SK-N-SH (cell line): ENCODE measurements around the gene ARHGAP15. TPM values are rescaled to one million over a fixed set of nuclear protein-coding genes. Genes with fewer than 3 reads are reported as not detected.

Experiments used
- CTCF ChIA-PET: fragments of 300-600, 350-600 bp; formaldehyde crosslinking; extraction: SDS; loops from one replicate; lab custom pipeline; 2021; lab: Yijun Ruan, JAX
- POLR2A ChIA-PET: fragments of 350-600 bp; sonication (Branson Sonifier 250); formaldehyde crosslinking; extraction: SDS; loops from one replicate; lab custom pipeline; 2020; ENCODE audit warnings: antibody characterized with exemption, inconsistent platforms; lab: Yijun Ruan, JAX
- DNase-seq: peaks from one replicate; pipeline ENCODE4 v3.0.0; 2012
- H2AFZ ChIP-seq: fragments of 200-600 bp; sonication (generic); 2 replicates; pipeline ENCODE4 v1.8.1; 2016; ENCODE audit warnings: antibody characterized with exemption, mild to moderate bottlenecking, low read depth
- H3F3A ChIP-seq: fragments of 200-600 bp; sonication (generic); replicated peaks from 2 replicates; pipeline ENCODE3; 2016; ENCODE audit warnings: antibody characterized with exemption, mild to moderate bottlenecking; ENCODE audit not compliant: insufficient read depth
- H3K27ac ChIP-seq, 2 experiments: fragments of 200-500 bp in 1 of 2; fragments of 200-600 bp in 1 of 2; sonication (Bioruptor generic) in 1 of 2; sonication (generic), shearing (Covaris generic) in 1 of 2; 2 replicates each; pipeline versions ENCODE4 v1.5.1 to v1.6.1; 2014 to 2016; ENCODE audit warnings: low read depth in 2 of 2, inconsistent platforms in 1 of 2, low read length in 1 of 2, mild to moderate bottlenecking in 1 of 2, mixed read lengths in 1 of 2
- H3K27me3 ChIP-seq: fragments of 200-600 bp; sonication (generic), shearing (Covaris generic); 2 replicates; pipeline ENCODE4 v1.6.1; 2016; ENCODE audit warnings: mixed run types; ENCODE audit not compliant: insufficient read depth
- H3K36me3 ChIP-seq, 2 experiments: fragments of 200-500 bp in 1 of 2; fragments of 200-600 bp in 1 of 2; sonication (Bioruptor generic) in 1 of 2; sonication (generic) in 1 of 2; replicated peaks in 1 of 2; 2 replicates each; pipeline versions ENCODE3 to v1.5.1; 2014 to 2016; ENCODE audit warnings: low read length in 1 of 2, mild to moderate bottlenecking in 1 of 2; ENCODE audit not compliant: insufficient read depth in 2 of 2, control insufficient read depth in 1 of 2
- H3K4me1 ChIP-seq, 2 experiments: fragments of 200-500 bp in 1 of 2; fragments of 200-600 bp in 1 of 2; sonication (Bioruptor generic) in 1 of 2; sonication (generic), shearing (Covaris generic) in 1 of 2; 2 replicates each; pipeline versions ENCODE4 v1.5.1 to v1.6.1; 2014 to 2016; ENCODE audit warnings: low read depth in 1 of 2, low read length in 1 of 2, mixed run types in 1 of 2; ENCODE audit not compliant: insufficient read depth in 2 of 2, control insufficient read depth in 1 of 2
- H3K4me2 ChIP-seq: fragments of 200-600 bp; sonication (generic), shearing (Covaris generic); 2 replicates; pipeline ENCODE4 v1.6.1; 2017; ENCODE audit warnings: mixed run types
- H3K4me3 ChIP-seq, 2 experiments: fragments of 200-500 bp in 1 of 2; fragments of 200-600 bp in 1 of 2; sonication (Bioruptor generic) in 1 of 2; sonication (generic), shearing (Covaris generic) in 1 of 2; 2 replicates each; pipeline versions ENCODE4 v1.5.1 to v1.8.1; 2014 to 2016; ENCODE audit warnings: low read depth in 2 of 2, inconsistent platforms in 1 of 2, low read length in 1 of 2, mild to moderate bottlenecking in 1 of 2, mixed read lengths in 1 of 2, moderate library complexity in 1 of 2
- H3K79me2 ChIP-seq: fragments of 200-600 bp; sonication (generic); 2 replicates; pipeline ENCODE4 v1.8.1; 2017; ENCODE audit warnings: mild to moderate bottlenecking; ENCODE audit not compliant: insufficient read depth
- H3K9ac ChIP-seq: fragments of 200-600 bp; sonication (generic); 2 replicates; pipeline ENCODE4 v1.6.1; 2017; ENCODE audit warnings: mixed run types
- H3K9me2 ChIP-seq: fragments of 200-600 bp; sonication (generic); 2 replicates; pipeline ENCODE4 v1.6.1; 2017; ENCODE audit warnings: mixed run types
- H3K9me3 ChIP-seq: fragments of 200-600 bp; sonication (generic); 2 replicates; pipeline ENCODE4 v1.6.1; 2017; ENCODE audit warnings: mixed run types, mild to moderate bottlenecking, moderate library complexity
- H4K20me1 ChIP-seq: fragments of 200-600 bp; sonication (generic); 2 replicates; pipeline ENCODE4 v1.6.1; 2017; ENCODE audit warnings: mild to moderate bottlenecking, mixed run types; ENCODE audit not compliant: insufficient read depth
- CTCF ChIP-seq: fragments of 200-600 bp; sonication (generic); IDR thresholded peaks from 2 replicates; pipeline ENCODE4 v1.6.1; 2017; ENCODE audit warnings: antibody characterized with exemption, mild to moderate bottlenecking, moderate library complexity
- FOXJ3 ChIP-seq: sonication (generic); formaldehyde crosslinking; IDR thresholded peaks from 2 replicates; pipeline ENCODE4 v1.5.1; 2020; ENCODE audit warnings: mild to moderate bottlenecking, missing genetic modification reagents
- GABPA ChIP-seq: IDR thresholded peaks from 2 replicates; pipeline ENCODE4 v1.4.0; 2012; ENCODE audit warnings: low read depth, mild to moderate bottlenecking
- GATA2 ChIP-seq: sonication (generic); formaldehyde crosslinking; IDR thresholded peaks from 2 replicates; pipeline ENCODE4 v1.5.0; 2020; ENCODE audit warnings: mild to moderate bottlenecking, missing genetic modification reagents
- JUND ChIP-seq: IDR thresholded peaks from 2 replicates; pipeline ENCODE4 v1.4.0; 2012
- MEF2A ChIP-seq: IDR thresholded peaks from 2 replicates; pipeline ENCODE4 v1.4.0; 2012; ENCODE audit warnings: low read depth, borderline replicate concordance
- NFIC ChIP-seq: IDR thresholded peaks from 2 replicates; pipeline ENCODE4 v1.4.0; 2012; ENCODE audit warnings: borderline replicate concordance
- NRF1 ChIP-seq: IDR thresholded peaks from 2 replicates; pipeline ENCODE4 v1.6.1; 2012; ENCODE audit warnings: low read depth, mild to moderate bottlenecking, low read length
- POLR2AphosphoS5 ChIP-seq: IDR thresholded peaks from 2 replicates; pipeline ENCODE4 v1.6.1; 2012; ENCODE audit warnings: low read depth, low read length
- RCOR1 ChIP-seq: fragments of 150-350 bp; IDR thresholded peaks from 2 replicates; pipeline ENCODE4 v1.6.1; 2017; ENCODE audit warnings: antibody characterized with exemption, low read length
- RXRA ChIP-seq: IDR thresholded peaks from 2 replicates; pipeline ENCODE4 v1.4.0; 2012; ENCODE audit warnings: low read depth, mild to moderate bottlenecking, borderline replicate concordance
- SIN3A ChIP-seq: IDR thresholded peaks from 2 replicates; pipeline ENCODE4 v1.6.1; 2012; ENCODE audit warnings: low read depth, mild to moderate bottlenecking, low read length, moderate library complexity, borderline replicate concordance
- SMC3 ChIP-seq: IDR thresholded peaks from 2 replicates; pipeline ENCODE4 v1.6.1; 2012; ENCODE audit warnings: low read depth, low read length, improper control_type of control experiment
- WGBS: methylation state at CpG from one replicate; pipeline ENCODE4 v1.1.6; 2017; ENCODE audit warnings: low lambda C conversion rate; 5-methylcytosine and 5-hydroxymethylcytosine counted together
- polyA plus RNA-seq, 3 experiments: library from polyadenylated mRNA; depleted of rRNA; stranded (reverse); fragments of >200 nt; gene quantifications; 2 replicates each; pipeline ENCODE4 v1.2.3, GENCODE V29; 2012

ARHGAP15 gene
- polyA plus RNA-seq, 1 of the 3 experiments (the other 2 are of a cell fraction): not detected

DNA sequence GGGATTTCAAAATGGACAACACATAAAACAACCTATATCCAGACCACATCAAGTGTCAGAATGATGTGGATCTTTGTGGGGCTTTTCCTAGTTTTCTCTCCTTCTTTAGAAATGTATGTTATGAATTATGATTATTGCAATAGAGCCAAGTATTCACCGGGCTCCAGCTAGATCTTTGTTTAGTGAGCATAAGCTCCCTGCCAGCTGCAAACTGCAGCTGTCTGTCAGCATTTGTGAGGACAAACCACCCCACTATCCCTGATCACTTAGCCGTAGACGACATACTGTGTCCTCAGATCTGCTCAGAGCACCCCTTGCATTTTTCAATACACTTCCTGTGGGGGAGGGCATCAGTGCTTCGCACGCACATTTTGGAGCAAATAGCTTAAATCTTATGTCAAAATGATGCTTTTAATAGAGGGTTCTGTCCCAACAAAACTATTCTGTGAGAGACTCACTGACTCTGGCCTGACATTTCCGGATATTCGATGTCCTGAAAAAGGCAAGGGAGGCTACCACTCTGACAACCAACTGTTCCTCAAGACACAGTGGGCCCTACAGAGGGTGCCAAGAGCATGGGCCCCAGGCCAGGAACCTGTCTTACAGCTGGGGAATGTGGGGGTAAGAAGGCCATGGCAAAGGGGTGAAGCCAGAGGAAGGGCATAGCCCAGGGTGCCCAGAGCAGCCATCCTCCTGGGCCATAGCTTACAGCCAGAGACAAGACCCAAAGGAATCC lies 346.0 kb downstream of the ARHGAP15 start (continued):
- no peak for TF ChIP-seq NRF1

DNA sequence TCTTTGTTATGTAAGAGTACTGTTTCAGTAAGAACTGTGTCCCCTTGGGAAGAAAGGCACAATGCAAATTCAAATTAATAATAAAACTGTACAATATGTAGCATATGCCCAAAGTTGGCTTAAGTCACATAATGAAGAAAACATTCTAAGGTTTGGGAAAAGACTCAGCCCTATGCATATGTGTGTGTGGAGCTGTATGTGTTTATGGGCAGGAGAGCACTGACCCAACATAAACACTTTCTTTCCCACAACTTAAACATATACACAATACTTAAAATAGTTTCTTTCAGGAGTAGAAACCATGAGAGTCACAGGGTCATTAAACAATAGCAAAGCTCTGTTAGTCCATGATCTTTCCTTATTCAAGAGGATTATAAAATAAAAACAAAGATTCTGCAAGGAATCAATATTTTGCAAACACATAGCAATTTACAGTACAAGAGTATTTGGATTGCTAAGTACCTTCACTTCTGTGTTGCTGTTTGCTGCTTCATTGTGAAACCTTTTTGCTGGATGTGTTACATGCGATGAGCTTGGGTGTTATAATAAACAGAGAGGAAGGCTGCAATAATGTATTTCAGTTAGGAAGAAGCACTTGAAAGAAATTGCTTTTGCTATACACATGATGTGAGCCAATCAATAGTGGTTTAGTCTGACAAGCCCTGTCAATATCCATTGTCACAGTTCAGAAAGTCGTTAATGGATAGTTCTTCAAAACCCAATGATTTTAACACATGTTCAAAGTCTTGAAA lies 347.3 kb downstream of the ARHGAP15 start:
- H3K4me3 ChIP-seq: no peak overlapping the region
- H3K4me2 ChIP-seq: no peak overlapping the region
- H3K9me3 ChIP-seq: no peaks in the 10 kb centered on the region
- H3F3A ChIP-seq: no peaks in the 10 kb centered on the region
- WGBS: 75% methylated on average over 2 of the region's 2 CpGs
- TF ChIP-seq CTCF: no peak
- no peak for TF ChIP-seq SIN3A
- TF ChIP-seq NFIC: no peak
- no peak for TF ChIP-seq GATA2
- no peak for TF ChIP-seq NRF1
- no peak for TF ChIP-seq RCOR1
- no peak for TF ChIP-seq GABPA
- POLR2A ChIA-PET: no interaction called here
- H3K4me1 ChIP-seq: peaks cover 4 to 22% of the 10 kb centered on the region in 2 experiments; a peak in 3 of 4 replicates
- H3K9ac ChIP-seq: no peak overlapping the region
- no peak for DNase-seq
- CTCF ChIA-PET: no interaction called here
- no peaks in the 10 kb centered on the region for H3K27me3 ChIP-seq
- H2AFZ ChIP-seq: no peak overlapping the region
- no peaks in the 10 kb centered on the region for H3K9me2 ChIP-seq
- no peaks in the 10 kb centered on the region for H4K20me1 ChIP-seq
- no peaks in the 10 kb centered on the region for H3K36me3 ChIP-seq
- no peaks in the 10 kb centered on the region for H3K79me2 ChIP-seq
- no peak overlapping the region for H3K27ac ChIP-seq

DNA sequence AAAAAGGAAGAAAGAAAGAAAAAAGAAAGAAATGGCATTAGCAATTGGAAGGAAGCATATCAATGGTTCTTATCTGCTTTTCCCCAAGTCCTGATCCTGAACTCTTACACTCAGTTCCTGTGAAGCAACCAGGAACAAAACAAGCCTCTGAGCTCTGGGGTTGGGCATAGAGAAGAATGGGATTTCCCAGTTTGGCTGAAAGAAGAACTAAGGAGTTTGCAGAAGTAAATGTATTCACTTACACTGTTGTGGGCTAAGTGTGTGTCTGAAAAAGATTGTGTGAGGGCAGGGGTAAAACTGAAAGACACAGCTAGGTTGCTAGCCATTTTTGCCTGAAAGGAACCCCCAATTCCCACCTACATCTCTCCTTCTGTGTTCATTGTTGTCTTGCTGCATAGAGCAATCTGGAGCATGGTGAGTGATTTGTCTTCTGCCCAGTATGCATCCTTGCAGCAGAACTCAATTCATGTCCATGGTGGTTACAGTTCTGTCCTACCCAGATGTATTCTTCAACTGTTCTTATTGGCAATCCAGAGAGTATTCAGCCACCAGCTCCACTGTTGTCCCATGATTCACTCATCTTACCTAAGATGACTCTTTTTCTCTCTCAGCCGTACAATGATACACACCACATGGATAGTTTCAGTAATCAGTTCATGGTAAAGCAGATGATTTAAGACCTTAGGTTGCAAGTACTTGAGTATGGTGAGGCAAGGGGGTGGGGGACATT lies 348.7 kb downstream of the ARHGAP15 start:
- Histone ChIP-seq H3K4me3 (no peak overlapping the region), H3K9me3 (no peaks in the 10 kb centered on the region), H3K79me2 (no peaks in the 10 kb centered on the region), H3K4me1 (peaks cover 4 to 23% of the 10 kb centered on the region in 2 experiments; a peak in 3 of 4 replicates), H2AFZ (no peak overlapping the region), H3K27ac (no peak overlapping the region), H3K27me3 (no peaks in the 10 kb centered on the region), H3K36me3 (no peaks in the 10 kb centered on the region), H3K9ac (no peak overlapping the region), H3K9me2 (no peaks in the 10 kb centered on the region), H4K20me1 (no peaks in the 10 kb centered on the region), H3F3A (no peaks in the 10 kb centered on the region), H3K4me2 (no peak overlapping the region)
- WGBS: 90% methylated on average over 1 of the region's 1 CpG
- ChIA-PET POLR2A (no interaction called here), CTCF (no interaction called here)
- DNase-seq: no peak
- TF ChIP-seq MEF2A: no peak
- no peak for TF ChIP-seq JUND
- TF ChIP-seq POLR2AphosphoS5: no peak
- no peak for TF ChIP-seq FOXJ3 (CRISPR knock-in tag)
- no peak for TF ChIP-seq RXRA
- no peak for TF ChIP-seq SMC3
